ENCODE data around the gene ADAMTSL3.

DNA sequence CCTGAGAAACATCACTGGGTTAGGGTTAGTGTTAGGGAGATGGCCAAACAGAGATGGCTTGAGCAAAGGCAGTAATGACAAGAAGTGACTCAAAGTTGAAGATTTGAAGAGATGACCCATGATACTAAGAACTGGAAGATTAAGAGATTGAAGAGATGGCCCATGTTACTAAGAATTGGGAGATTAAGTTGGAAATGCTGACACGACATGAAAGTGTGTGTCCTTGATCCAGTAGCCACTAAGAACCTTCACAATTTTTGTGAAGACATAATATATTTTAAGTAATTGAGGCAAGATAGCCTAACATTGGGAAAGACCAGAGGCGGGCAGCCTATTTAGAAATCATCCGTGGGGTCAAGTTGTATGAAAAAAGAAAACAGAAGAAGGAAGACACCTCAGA, 239.4 kb downstream of the ADAMTSL3 start:
- TF ChIP-seq, protein P1, sequence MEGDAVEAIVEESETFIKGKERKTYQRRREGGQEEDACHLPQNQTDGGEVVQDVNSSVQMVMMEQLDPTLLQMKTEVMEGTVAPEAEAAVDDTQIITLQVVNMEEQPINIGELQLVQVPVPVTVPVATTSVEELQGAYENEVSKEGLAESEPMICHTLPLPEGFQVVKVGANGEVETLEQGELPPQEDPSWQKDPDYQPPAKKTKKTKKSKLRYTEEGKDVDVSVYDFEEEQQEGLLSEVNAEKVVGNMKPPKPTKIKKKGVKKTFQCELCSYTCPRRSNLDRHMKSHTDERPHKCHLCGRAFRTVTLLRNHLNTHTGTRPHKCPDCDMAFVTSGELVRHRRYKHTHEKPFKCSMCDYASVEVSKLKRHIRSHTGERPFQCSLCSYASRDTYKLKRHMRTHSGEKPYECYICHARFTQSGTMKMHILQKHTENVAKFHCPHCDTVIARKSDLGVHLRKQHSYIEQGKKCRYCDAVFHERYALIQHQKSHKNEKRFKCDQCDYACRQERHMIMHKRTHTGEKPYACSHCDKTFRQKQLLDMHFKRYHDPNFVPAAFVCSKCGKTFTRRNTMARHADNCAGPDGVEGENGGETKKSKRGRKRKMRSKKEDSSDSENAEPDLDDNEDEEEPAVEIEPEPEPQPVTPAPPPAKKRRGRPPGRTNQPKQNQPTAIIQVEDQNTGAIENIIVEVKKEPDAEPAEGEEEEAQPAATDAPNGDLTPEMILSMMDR (IDR thresholded peaks at IDR 0.05), result no peak
- no peak for TF ChIP-seq POLR2A (IDR thresholded peaks at IDR 0.05)

Data from heart left ventricle (tissue), 13 donors.